B cell (primary cell): ENCODE results near the gene GGACT.

Experiments used
- CTCF ChIP-seq: fragments of 200-600 bp; IDR thresholded peaks from one replicate; pipeline ENCODE4 v1.8.0; 2022; ENCODE audit warnings: antibody characterized with exemption, mild to moderate bottlenecking
- EZH2 ChIP-seq: IDR thresholded peaks from 2 replicates; pipeline ENCODE4 v1.6.1; 2012; ENCODE audit warnings: borderline replicate concordance, low read depth, mild to moderate bottlenecking, moderate library complexity, low read length; ENCODE audit not compliant: insufficient read depth, poor library complexity, severe bottlenecking

- TF ChIP-seq CTCF = no peak
- no peak for TF ChIP-seq EZH2
These were observed 35.8 kb downstream of the GGACT start for GRCh38 chr13:100552755-100553154.
